ENCODE measurements around the gene ITGA4.

Gene ITGA4

DNA sequence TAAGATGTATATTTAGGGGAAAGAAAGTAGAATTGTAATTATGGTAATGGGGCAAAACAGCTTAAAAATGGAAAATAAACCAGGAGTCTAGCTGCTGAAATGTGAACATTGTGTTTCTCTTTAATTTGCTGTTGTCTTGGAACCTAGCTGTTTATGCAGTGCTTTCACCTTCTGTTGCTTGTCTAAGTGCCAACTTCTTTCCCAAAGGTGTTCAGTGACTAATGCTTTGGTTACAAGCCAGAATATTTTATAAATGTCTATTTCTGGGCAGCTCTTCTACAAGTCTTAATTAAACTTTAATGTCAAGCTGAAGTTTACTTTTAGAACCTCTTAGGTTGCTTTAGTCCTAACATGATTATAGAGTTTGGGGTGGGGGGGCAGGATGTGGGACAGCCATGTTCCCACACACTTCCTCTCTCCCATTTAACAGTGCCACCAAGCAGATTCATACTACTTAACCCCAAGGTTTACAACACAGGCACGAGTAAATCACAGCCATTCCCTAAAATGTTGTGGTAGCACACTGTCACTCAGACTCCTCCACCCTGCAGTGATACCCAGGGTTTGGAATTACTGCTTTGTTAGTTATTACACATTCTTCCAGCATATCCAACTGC lies 60.6 kb downstream of the ITGA4 start:
- no peak for DNase-seq

GRCh38 chr2:181520253-181520652 lies 63.1 kb downstream of the ITGA4 start:
- no peak for DNase-seq

GRCh38 chr2:181523756-181524155 lies 66.6 kb downstream of the ITGA4 start:
- DNase-seq, result no peak

DNA sequence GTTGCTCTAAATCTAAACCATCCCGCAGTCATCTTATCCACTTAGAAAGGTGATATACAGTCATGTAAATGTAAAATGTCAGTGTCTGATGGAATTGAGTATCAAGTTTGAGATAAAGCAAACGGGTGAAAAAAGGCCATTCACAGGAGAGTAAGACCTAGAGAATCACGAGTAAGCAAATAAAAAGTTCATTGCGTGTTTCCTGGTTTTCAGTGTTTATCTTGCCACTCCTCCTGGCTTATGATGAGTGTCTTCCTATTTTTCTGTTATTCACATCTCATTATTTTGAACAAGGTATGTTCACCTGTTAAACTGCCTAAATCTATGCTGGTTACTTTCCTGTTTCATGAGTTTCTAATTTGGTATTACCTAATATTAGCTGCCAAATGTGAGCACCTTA lies 68.8 kb downstream of the ITGA4 start:
- no peak for DNase-seq

- no peak for DNase-seq
Measured at GRCh38 chr2:181527058-181527457, 69.9 kb downstream of the ITGA4 start.

DNA sequence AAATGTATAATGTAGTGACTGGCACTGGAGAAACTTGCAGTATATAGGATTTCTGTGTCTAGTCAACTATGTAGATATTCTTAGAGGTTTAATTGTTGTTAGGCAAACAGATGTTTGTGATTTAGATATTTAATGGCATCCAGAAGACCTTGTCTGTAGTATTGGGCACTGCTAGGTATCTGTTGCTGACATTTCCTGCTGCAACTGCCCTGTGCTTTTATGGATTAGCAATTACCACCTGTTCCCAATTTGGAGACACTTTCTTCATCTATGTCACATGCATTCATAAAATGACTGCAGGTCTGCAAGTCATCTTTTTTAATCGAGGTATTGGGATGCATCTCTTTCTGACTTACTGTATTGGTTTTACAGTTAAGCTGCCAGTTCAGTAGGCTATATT lies 71.3 kb downstream of the ITGA4 start:
- DNase-seq, result no peak

DNA sequence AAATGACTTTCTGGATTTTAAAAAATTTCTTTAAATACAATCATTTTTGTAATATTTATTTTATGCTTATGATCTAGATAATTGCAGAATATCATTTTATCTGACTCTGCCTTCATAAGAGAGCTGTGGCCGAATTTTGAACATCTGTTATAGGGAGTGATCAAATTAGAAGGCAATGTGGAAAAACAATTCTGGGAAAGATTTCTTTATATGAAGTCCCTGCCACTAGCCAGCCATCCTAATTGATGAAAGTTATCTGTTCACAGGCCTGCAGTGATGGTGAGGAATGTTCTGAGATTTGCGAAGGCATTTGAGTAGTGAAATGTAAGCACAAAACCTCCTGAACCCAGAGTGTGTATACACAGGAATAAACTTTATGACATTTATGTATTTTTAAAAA lies 79.5 kb downstream of the ITGA4 start:
- DNase-seq, result no peak

GRCh38 chr2:181540421-181540820 lies 83.2 kb downstream of the ITGA4 start:
- no peak for DNase-seq

DNA sequence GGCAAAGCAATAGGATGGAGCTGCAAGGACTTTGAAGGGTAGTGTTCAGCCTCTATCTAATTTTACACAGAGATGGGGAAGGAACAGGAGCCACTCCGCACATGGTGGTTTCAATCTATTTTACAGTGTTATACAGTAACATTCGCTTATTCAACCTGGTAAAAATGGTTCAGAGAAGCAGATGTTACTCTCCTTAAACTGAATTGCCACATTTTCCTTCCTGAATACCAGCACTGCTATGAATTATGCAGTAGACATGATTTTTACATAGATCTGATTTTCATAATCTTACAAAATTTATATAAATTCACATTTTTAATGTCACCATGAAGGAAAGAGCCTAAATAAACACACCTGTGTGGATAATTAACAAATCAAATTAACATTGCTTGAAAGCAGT lies 85.0 kb downstream of the ITGA4 start:
- no peak for DNase-seq

- no peak for DNase-seq
Measured at GRCh38 chr2:181546086-181546485, 88.9 kb downstream of the ITGA4 start.

DNA sequence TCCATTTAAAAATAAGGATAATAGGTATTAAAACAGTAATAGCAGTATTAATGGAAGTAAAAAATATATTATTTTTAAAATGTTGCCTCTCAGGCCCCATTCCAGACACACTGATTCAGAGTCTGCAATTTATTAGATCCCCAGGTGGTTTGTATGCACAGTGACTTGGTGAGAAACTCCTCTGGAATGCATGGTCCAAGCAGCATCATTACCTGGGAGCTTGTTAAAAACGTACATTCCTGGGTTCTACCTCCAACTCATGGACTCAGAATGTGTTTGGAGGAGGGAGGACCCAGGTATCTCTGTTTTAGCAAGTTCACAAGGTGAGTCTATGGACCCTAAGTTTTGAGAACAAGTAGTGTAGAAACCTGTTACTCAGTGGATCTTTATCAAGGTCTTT lies 95.6 kb downstream of the ITGA4 start:
- no peak for DNase-seq

DNA sequence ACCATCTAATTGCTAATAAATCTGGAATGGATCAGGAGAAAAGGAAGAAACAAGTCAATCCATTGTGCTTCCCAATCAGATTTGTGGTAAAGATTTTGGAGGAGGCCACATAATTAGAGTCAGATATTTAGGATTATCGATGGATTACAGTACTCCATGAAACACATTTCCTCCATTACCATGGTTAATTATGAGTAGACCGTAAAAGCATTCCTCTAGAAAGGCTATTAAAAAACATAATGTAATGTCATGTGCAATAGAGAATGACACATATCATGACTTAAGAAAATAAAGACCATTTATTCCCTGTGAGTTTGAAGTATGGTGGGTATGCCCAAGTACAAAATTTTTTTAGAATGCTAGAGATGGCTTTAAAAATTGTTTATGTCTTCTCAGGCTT lies 96.1 kb downstream of the ITGA4 start:
- no peak for DNase-seq

- no peak for DNase-seq
Measured at GRCh38 chr2:181554061-181554830, 97.1 kb downstream of the ITGA4 start.

DNA sequence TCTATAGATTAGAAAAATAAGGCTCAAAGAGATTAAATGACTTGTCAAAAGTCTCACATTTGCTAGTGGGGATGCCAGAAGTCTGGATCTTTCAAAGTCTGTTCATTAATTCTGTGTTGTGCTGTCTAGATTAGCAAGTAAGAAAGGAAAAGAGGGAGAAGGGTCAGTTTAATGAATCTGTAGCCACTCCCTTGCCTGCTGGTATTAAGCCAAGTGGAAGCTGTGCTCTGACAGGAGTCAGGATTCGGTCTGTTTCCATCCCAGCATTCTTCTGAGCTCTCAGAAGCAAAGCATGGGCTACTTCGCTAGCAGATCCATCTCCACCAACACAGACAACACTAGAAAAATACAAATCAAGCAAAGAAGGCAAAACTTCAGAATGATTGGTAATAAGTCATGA lies 101.2 kb downstream of the ITGA4 start:
- DNase-seq, result no peak

DNA sequence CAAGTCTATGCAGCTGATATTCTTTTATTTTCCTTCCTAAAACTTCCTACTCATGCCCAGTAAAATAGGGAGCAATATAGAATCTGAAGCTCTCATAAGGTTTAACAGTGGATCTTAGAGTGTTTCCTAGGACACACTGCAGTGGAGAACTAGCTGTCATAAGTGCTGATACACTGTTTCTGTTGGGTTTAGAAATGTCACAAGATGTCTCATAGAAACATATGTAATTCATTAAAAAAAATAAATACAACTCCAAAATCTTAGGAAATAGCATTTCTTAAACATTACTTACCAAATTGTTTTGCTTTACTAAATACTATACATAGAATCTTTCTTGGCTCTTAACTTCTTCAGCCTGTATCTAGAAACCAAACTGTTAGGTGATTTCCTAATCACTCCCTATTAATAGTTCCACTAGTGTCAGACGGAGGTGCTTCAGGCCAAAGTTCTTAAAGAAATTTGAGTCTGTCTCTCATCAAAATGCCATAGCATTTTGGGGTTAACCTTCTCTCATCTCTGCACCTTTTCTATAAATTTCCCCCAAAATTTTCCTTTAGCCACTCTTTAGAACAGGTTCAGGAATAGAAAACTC lies 106.0 kb downstream of the ITGA4 start:
- no peak for DNase-seq

- no peak for DNase-seq
Measured at GRCh38 chr2:181566334-181567032, 109.3 kb downstream of the ITGA4 start.

DNA sequence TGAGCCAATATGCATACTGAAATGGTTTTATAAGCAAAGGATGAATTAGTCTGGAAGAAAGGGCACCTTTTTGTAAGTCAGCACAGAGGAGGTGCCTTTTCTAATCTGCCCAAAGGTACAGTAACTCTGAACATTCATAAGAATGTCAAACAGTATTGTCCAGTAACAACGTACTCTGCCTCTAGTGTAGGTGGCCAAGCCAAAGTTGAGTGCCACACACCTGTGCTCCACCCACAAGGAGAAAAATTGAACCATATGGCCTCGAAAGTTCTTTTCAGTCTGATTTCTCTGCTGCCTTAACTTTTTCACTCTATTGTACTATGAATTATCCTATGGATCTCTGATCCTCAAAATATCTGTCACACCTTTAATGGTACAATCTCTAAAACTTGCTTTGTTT lies 112.9 kb downstream of the ITGA4 start:
- no peak for DNase-seq

GRCh38 chr2:181570833-181571661 lies 113.9 kb downstream of the ITGA4 start:
- DNase-seq, result no peak

DNA sequence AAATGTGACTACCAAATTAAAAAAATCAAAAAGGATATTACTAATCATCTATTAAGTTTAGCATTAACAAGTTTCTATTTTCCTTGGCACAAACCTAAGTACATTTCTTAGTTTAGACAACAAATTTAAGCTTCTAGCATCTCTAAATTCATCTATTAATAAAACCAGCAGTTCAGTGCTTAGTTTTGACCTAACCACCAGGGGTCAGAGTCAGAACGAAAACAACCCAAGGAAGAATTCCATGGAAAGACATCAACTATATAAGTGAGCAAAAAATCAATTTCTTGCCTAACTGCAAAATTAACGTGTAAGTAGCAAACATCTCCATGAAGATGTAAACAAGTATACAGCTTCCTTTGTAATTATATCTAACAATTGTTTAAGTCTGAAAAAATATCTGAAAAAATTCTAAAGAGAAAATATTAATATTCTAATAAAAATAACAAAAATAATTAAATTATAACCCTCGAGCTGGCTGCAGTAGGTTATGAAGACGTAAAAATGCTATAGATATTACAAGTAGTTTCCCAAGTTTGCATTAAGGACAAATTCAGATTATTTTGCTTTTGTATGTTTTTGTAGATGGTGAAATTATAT lies 116.1 kb downstream of the ITGA4 start:
- no peak for DNase-seq

- DNase-seq, result no peak
Measured at GRCh38 chr2:181574321-181574720, 117.1 kb downstream of the ITGA4 start.

DNA sequence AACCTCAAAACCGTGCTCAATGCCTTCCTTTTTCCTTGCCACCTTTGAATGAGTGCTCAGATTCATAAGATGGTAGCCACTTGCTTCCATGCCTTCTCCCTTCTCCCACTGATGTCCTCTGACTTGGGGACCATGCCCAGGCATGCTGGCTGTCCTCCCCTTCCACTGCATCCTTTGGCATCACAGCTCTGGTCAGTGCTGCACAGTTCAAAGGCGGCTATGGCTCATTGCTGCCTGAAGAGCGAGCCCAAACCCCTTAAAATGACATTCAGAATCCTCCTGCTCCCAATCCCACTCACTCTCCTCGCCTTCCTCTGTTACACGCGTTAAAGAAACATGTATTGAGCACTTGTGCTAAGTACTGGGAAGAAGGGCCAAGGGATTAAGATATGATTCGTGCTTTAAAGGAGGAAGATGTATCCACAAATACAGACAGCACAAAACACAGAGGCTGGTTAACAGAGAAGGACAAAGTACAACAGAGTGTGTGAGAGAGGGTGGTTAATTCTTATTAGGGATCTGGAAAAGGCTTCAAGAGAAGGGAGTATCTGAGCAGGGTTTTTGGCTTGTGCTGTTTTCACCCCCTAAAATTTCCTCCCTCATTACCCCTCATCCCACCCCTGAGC lies 118.0 kb downstream of the ITGA4 start:
- DNase-seq, result no peak

GRCh38 chr2:181575650-181576025 lies 118.5 kb downstream of the ITGA4 start:
- no peak for DNase-seq
